Measurements from ENCODE around the gene NFYA.
"Not testable (repeated sequence)": the region's sequence is repeated elsewhere in the genome, so short reads cannot be mapped to it uniquely, and the experiment has no call there.

Gene NFYA

DNA sequence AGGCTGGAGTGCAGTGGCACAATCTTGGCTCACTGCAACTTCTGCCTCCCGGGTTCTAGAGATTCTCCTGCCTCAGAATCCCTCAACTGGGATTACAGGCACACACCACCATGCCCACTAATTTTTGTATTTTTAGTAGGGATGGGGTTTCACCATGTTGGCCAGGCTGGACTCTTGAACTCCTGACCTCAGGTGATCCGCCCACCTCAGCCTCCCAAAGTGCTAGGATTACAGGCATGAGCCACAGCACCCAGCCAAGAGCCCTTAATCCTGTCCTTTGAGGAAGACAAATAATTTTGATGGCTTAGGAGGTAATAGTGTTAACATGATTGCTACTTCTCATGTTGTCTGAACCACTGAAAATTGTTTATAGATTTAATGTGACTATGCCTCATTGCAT, 42.3 kb downstream of the NFYA start:
- not testable (repeated sequence) for DNase-seq

DNA sequence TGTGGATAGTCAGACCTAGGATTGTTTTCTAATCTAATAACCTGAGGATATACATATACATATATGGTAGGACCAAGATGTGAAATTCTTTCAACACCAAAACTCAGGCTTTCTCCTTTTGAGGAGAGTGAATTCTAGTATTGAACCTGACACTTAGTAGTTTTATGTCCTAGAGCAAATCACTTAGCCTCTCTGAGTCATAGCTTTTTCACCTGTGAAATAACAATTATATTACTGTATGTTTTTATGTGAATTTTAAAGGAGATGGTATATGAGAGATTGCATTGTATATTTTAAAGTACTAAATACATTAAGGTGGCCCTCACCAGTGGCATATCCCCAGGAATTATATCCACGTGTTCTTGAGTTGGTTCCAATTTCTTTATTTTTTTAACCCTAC, 46.7 kb downstream of the NFYA start:
- no peak for DNase-seq

DNA sequence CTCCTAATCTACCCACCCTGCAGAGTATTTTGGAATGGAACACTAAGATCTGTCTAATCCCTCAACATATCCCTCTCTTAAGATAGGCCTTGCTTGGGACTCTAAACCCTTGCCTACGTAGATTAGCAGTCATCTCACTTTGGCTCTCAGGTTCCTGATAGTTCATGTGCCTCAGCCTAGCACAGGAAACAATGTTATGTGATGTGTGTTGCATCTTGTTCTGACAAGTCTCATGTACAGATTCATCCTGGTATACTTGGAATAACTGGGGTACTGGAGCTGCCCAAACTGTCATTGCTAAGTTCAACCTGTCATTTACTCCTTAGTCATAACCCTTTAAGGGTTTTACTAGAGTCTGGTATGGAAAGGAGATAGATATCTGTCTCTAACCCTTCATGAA, 47.3 kb downstream of the NFYA start:
- DNase-seq, result no peak

DNA sequence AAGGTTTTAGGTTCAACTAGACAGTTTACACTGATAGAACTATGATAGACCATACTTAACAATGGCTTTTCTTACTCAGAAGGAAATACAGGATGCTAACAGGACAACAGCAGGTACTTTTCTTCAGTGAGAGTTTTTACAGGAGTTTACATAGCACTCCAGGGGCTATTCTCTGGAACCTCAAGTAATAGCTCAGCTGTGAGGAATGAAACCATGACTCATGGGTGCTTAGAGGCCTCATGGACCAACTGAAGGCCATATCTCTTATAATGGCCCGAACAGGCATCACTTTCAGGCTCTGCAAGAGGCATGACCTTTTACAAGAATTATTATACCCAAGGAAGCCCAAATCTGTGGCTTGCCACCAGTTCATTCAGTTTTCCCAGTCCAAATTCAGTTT, 49.6 kb downstream of the NFYA start:
- no peak for DNase-seq

DNA sequence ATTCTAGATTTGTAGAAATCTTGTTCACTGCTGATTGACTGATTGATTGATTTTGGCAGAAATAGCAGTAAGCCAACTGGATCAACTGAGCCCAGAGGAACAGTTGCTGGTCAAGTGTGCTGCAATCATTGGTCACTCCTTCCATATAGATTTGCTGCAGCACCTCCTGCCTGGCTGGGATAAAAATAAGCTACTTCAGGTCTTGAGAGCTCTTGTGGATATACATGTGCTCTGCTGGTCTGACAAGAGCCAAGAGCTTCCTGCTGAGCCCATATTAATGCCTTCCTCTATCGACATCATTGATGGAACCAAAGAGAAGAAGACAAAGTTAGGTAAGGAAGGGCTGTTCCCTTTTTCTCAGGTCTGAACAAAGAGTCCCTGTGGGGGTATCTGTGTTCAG, 50.1 kb downstream of the NFYA start:
- no peak for DNase-seq

DNA sequence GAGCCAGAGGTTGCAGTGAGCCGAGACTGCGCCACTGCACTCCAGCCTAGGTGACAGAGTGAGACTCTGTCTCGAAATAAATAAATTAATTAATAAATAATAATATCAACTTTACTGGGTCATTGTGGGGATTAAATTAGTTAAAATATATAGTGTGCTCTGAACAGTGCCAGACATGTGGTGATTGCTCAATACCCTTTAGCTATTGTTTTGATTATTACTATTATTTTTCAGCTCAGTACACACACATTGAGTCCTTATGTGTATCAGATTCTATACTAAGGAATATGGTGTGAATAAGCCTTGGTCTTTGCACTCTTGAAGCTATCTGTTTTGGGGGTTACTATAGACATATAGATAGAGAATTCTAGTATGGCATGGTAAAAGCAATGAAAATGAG, 52.5 kb downstream of the NFYA start:
- DNase-seq, result no peak

DNA sequence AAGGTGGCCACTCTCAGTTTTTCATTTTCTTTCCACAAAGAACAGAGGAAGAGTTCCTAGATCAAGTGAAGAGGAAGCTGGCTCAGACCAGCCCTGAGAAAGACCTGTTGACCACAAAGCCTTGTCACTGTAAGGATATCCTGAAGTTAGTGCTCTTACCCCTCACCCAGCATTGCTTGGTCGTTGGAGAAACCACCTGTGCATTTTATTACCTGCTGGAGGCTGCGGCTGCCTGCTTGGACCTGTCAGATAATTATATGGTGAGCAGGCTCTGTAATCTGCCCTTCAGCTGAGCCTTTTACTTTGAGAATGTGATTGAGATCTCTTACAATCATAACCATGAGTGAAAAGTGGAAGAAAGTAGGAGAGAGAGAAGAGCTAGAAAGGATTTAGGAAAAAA, 59.5 kb downstream of the NFYA start:
- no peak for DNase-seq

- no peak for DNase-seq
These were observed 62.5 kb downstream of the NFYA start for GRCh38 chr6:41135062-41135832.

DNA sequence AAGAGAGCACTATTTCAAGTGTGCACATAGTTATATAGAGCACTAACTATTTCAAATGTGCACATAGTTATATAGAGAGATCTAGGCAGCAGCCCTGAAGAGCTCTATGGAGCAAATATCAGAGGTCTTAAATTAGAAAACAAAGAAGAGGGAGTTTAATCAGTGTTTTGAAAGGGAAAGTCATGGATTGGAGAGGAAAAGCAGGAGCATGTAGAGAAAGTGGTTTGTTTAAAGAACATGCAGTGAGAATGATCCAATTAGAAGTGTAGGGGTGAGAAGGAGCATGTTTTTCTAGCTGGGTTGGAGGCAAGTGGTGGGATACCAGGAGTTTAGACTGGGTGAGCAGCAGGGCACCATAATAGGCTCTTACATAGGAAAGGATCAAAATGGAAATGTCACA, 64.1 kb downstream of the NFYA start:
- no peak for DNase-seq

GRCh38 chr6:41147917-41148316, 75.1 kb downstream of the NFYA start:
- no peak for DNase-seq

All from nucleus accumbens (tissue), 56 donors.